ENCODE results near the gene TPH1. TPM values are rescaled to one million over a fixed set of nuclear protein-coding genes. Genes with fewer than 3 reads are reported as not detected.
A peak's percentile ranks its signal among the peaks of the same experiment; 100 is the strongest.

The TPH1 gene
- total RNA-seq, result 1 to 10 TPM in 3 of 5 donors, under 1 TPM in 2; 0.38 to 1.3 (median 1.1) TPM
- 0.63 TPM for total RNA-seq (2013)
- 0.31 to 3.1 (median 1.1) reads per million in 29 experiments for total RNA-seq

GRCh38 chr11:18046116-18046777 lies at the start of gene TPH1:
TSS of gene TPH1 (minus strand) at chr11:18046269. CDS start at chr11:18040762, 5,507 bp downstream.
- no peaks in the 10 kb centered on the region for H3K4me1 ChIP-seq (ENCODE audit: control insufficient read depth in 1 of 2, extremely low read depth in 1 of 2, insufficient read depth in 2 of 2, low read length in 2 of 2)
- peaks cover 42 to 54% of the 10 kb centered on the region in 2 donors for H3K27me3 Mint-ChIP-seq
- peaks cover 0 to 15% (median 13%) of the 10 kb centered on the region in 3 donors for H3K9me3 Mint-ChIP-seq

GRCh38 chr11:18093959-18094358 lies 47.9 kb upstream of the TPH1 start:
- ATAC-seq (replicated peaks in 1 of 4) (no peak), DNase-seq (no peak)
- Mint-ChIP-seq H3K36me3 (peaks cover 57% of the 10 kb centered on the region), H3K4me1 (peaks cover 0 to 6% (median 3%) of the 10 kb centered on the region in 3 donors), H3K9me3 (no peaks in the 10 kb centered on the region), H3K27ac (no peak overlapping the region), H3K4me3 (no peak overlapping the region), H3K27me3 (no peaks in the 10 kb centered on the region)
- Histone ChIP-seq H3K36me3 (ENCODE audit: control insufficient read depth in 2 of 2, extremely low read depth in 1 of 2, insufficient read depth in 1 of 2, low read length in 1 of 2) (peaks cover 0 to 65% of the 10 kb centered on the region in 2 donors), H3K9me3 (no peaks in the 10 kb centered on the region), H3K27me3 (replicated peaks in 1 of 2; ENCODE audit: control insufficient read depth in 2 of 2, extremely low read depth in 1 of 2, insufficient read depth in 2 of 2, low read length in 1 of 2) (no peaks in the 10 kb centered on the region), H3K27ac (ENCODE audit: low read length) (no peak overlapping the region), H3K4me3 (ENCODE audit: control insufficient read depth in 1 of 2, extremely low read depth in 1 of 2, low read length in 1 of 2) (no peak overlapping the region), H3K4me1 (ENCODE audit: control insufficient read depth in 1 of 2, extremely low read depth in 1 of 2, insufficient read depth in 2 of 2, low read length in 2 of 2) (no peaks in the 10 kb centered on the region)
- POLR2A ChIA-PET, result no interaction called here
- CTCF ChIA-PET, result interaction anchor here in 1 of 2 donors (0.6 to 2.2 kb wide), 2 partner anchors 12 to 108 kb away, joined by 3 to 10 read pairs; partner anchors contain the start of gene SAAL1

More at GRCh38 chr11:18046116-18046777, at the start of gene TPH1:
- no peaks in the 10 kb centered on the region for H3K4me1 Mint-ChIP-seq
- ATAC-seq (replicated peaks in 1 of 4) (no peak), DNase-seq (peak in 1 of 35 experiments; percentile 3)
- Histone ChIP-seq H3K4me3 (ENCODE audit: control insufficient read depth in 1 of 2, extremely low read depth in 1 of 2, low read length in 1 of 2) (no peak within 1 kb of the TSS), H3K36me3 (ENCODE audit: control insufficient read depth in 2 of 2, extremely low read depth in 1 of 2, insufficient read depth in 1 of 2, low read length in 1 of 2) (no peaks in the 10 kb centered on the region), H3K9me3 (no peaks in the 10 kb centered on the region), H3K27ac (ENCODE audit: low read length) (no peak within 1 kb of the TSS), H3K27me3 (replicated peaks in 1 of 2; ENCODE audit: control insufficient read depth in 2 of 2, extremely low read depth in 1 of 2, insufficient read depth in 2 of 2, low read length in 1 of 2) (peaks cover 7 to 12% of the 10 kb centered on the region in 2 experiments)
- ChIA-PET CTCF (no interaction called here), POLR2A (interaction anchor here in 1 of 2 donors (0.5 kb wide), 1 partner anchor 645 kb away, joined by 3 read pairs; no protein-coding TSS in a partner anchor)
- WGBS (ENCODE audit: insufficient coverage), result 38% methylated on average over 18 of the region's 36 CpGs
- H3K4me3 Mint-ChIP-seq, result no peak within 1 kb of the TSS
- H3K27ac Mint-ChIP-seq, result no peak within 1 kb of the TSS
- peaks cover 10% of the 10 kb centered on the region for H3K36me3 Mint-ChIP-seq

DNA sequence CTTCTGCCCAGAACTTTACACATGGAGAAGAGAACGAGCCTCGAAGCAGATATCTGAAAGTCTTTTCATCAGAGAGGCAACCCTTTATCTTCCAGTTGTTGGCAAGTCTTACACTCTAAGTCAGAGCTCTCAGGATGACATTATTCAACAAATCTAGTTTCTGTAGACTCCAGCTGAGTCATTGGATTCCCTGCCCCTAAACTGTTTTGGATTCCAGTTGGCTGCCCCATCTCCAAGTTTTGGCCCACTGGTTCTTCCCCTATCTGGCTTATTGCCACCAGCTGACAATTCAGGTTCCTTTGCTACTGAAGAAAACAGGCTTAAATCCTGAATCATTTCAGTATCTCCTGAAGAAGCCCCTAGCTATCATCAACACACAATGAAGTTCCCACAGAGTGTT lies 45.7 kb upstream of the TPH1 start:
- DNase-seq, result no peak
- H3K36me3 ChIP-seq (ENCODE audit: control insufficient read depth in 2 of 2, extremely low read depth in 1 of 2, insufficient read depth in 1 of 2, low read length in 1 of 2), result peaks cover 8 to 82% of the 10 kb centered on the region in 2 donors

GRCh38 chr11:18088966-18089365 lies 42.9 kb upstream of the TPH1 start:
- Histone ChIP-seq H3K27me3 (replicated peaks in 1 of 2; ENCODE audit: control insufficient read depth in 2 of 2, extremely low read depth in 1 of 2, insufficient read depth in 2 of 2, low read length in 1 of 2) (no peaks in the 10 kb centered on the region), H3K9me3 (no peaks in the 10 kb centered on the region), H3K4me1 (ENCODE audit: control insufficient read depth in 1 of 2, extremely low read depth in 1 of 2, insufficient read depth in 2 of 2, low read length in 2 of 2) (no peaks in the 10 kb centered on the region), H3K27ac (ENCODE audit: low read length) (no peak overlapping the region), H3K4me3 (ENCODE audit: control insufficient read depth in 1 of 2, extremely low read depth in 1 of 2, low read length in 1 of 2) (no peak overlapping the region), H3K36me3 (ENCODE audit: control insufficient read depth in 2 of 2, extremely low read depth in 1 of 2, insufficient read depth in 1 of 2, low read length in 1 of 2) (peaks cover 17 to 64% of the 10 kb centered on the region in 2 donors)
- Mint-ChIP-seq H3K27ac (no peak overlapping the region), H3K9me3 (no peaks in the 10 kb centered on the region), H3K36me3 (peaks cover 65% of the 10 kb centered on the region), H3K4me3 (no peak overlapping the region), H3K4me1 (no peaks in the 10 kb centered on the region), H3K27me3 (no peaks in the 10 kb centered on the region)
- CTCF ChIA-PET, result interaction anchor here in 1 of 2 donors (1.4 to 1.5 kb wide), 2 partner anchors 15 to 17 kb away, joined by 3 to 4 read pairs; partner anchors contain the start of gene SAAL1
- 89% methylated on average over 1 of the region's 3 CpGs for WGBS (ENCODE audit: insufficient coverage)
- DNase-seq (no peak), ATAC-seq (replicated peaks in 1 of 4) (no peak)
- POLR2A ChIA-PET, result interaction anchor here (0.6 to 0.7 kb wide), 2 partner anchors 17 to 26 kb away, joined by 3 read pairs; no protein-coding TSS in a partner anchor

More for the DNA sequence above, 45.7 kb upstream of the TPH1 start:
- Mint-ChIP-seq H3K4me3 (no peak overlapping the region), H3K36me3 (peaks cover 69% of the 10 kb centered on the region), H3K9me3 (no peaks in the 10 kb centered on the region), H3K27me3 (no peaks in the 10 kb centered on the region), H3K4me1 (no peaks in the 10 kb centered on the region), H3K27ac (no peak overlapping the region)
- H3K9me3 ChIP-seq, result no peaks in the 10 kb centered on the region
- H3K27ac ChIP-seq (ENCODE audit: low read length), result no peak overlapping the region
- ATAC-seq (replicated peaks in 1 of 4), result no peak
- no peaks in the 10 kb centered on the region for H3K27me3 ChIP-seq (replicated peaks in 1 of 2; ENCODE audit: control insufficient read depth in 2 of 2, extremely low read depth in 1 of 2, insufficient read depth in 2 of 2, low read length in 1 of 2)
- no peak overlapping the region for H3K4me3 ChIP-seq (ENCODE audit: control insufficient read depth in 1 of 2, extremely low read depth in 1 of 2, low read length in 1 of 2)
- 100% methylated on average over 2 of the region's 2 CpGs for WGBS (ENCODE audit: insufficient coverage)
- ChIA-PET POLR2A (no interaction called here), CTCF (interaction anchor here in 1 of 2 donors (0.8 to 1.4 kb wide), 2 partner anchors 9 to 15 kb away, joined by 4 to 7 read pairs; no protein-coding TSS in a partner anchor)
- H3K4me1 ChIP-seq (ENCODE audit: control insufficient read depth in 1 of 2, extremely low read depth in 1 of 2, insufficient read depth in 2 of 2, low read length in 2 of 2), result no peaks in the 10 kb centered on the region

- Histone ChIP-seq H3K27me3 (replicated peaks in 1 of 2; ENCODE audit: control insufficient read depth in 2 of 2, extremely low read depth in 1 of 2, insufficient read depth in 2 of 2, low read length in 1 of 2) (no peaks in the 10 kb centered on the region), H3K4me3 (ENCODE audit: control insufficient read depth in 1 of 2, extremely low read depth in 1 of 2, low read length in 1 of 2) (no peak overlapping the region), H3K36me3 (ENCODE audit: control insufficient read depth in 2 of 2, extremely low read depth in 1 of 2, insufficient read depth in 1 of 2, low read length in 1 of 2) (peaks cover 17 to 62% of the 10 kb centered on the region in 2 donors), H3K9me3 (no peaks in the 10 kb centered on the region), H3K4me1 (ENCODE audit: control insufficient read depth in 1 of 2, extremely low read depth in 1 of 2, insufficient read depth in 2 of 2, low read length in 2 of 2) (no peaks in the 10 kb centered on the region), H3K27ac (ENCODE audit: low read length) (no peak overlapping the region)
- DNase-seq, result no peak
- Mint-ChIP-seq H3K27ac (no peak overlapping the region), H3K36me3 (peaks cover 63% of the 10 kb centered on the region), H3K4me1 (no peaks in the 10 kb centered on the region), H3K9me3 (no peaks in the 10 kb centered on the region), H3K4me3 (no peak overlapping the region), H3K27me3 (no peaks in the 10 kb centered on the region)
- ChIA-PET POLR2A (no interaction called here), CTCF (interaction anchor here in 1 of 2 donors (1.4 to 1.5 kb wide), 2 partner anchors 16 to 18 kb away, joined by 3 to 4 read pairs; partner anchors contain the start of gene SAAL1)
- no peak for ATAC-seq (replicated peaks in 1 of 4)
- WGBS (ENCODE audit: insufficient coverage), result 100% methylated on average over 2 of the region's 2 CpGs
Observed at GRCh38 chr11:18088366-18088765, 42.3 kb upstream of the TPH1 start.

DNA sequence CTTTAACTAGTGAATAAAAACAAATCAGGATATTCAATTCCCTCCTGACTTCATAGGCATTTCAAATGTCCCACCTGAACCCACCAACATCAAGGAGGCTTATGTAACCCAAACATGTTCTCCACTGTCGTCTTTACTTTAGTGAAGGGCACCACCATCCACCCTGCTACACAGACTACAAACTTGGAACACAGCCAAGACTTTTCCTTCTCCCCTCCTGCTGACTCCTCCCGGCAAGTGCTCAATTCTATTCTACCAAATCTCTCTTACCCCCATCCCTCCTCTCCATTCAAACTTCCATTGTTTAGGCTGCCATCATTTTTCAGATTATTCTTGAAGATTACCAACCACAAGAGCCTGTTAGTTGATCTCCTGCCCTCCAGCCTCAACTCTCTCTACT lies 35.5 kb upstream of the TPH1 start:
- peak overlapping the region; percentile 10 to 44 for H3K27ac Mint-ChIP-seq
- H3K4me1 ChIP-seq (ENCODE audit: control insufficient read depth in 1 of 2, extremely low read depth in 1 of 2, insufficient read depth in 2 of 2, low read length in 2 of 2), result no peaks in the 10 kb centered on the region
- H3K4me1 Mint-ChIP-seq, result no peaks in the 10 kb centered on the region
- ChIA-PET POLR2A (no interaction called here), CTCF (no interaction called here)
- H3K9me3 ChIP-seq, result no peaks in the 10 kb centered on the region
- 86% methylated on average over 2 of the region's 2 CpGs for WGBS (ENCODE audit: insufficient coverage)
- no peak overlapping the region for H3K4me3 ChIP-seq (ENCODE audit: control insufficient read depth in 1 of 2, extremely low read depth in 1 of 2, low read length in 1 of 2)
- H3K27me3 ChIP-seq (replicated peaks in 1 of 2; ENCODE audit: control insufficient read depth in 2 of 2, extremely low read depth in 1 of 2, insufficient read depth in 2 of 2, low read length in 1 of 2), result no peaks in the 10 kb centered on the region
- ATAC-seq (replicated peaks in 1 of 4) (no peak), DNase-seq (no peak)
- H3K4me3 Mint-ChIP-seq, result no peak overlapping the region
- no peaks in the 10 kb centered on the region for H3K9me3 Mint-ChIP-seq
- H3K27ac ChIP-seq (ENCODE audit: low read length), result no peak overlapping the region
- H3K36me3 ChIP-seq (ENCODE audit: control insufficient read depth in 2 of 2, extremely low read depth in 1 of 2, insufficient read depth in 1 of 2, low read length in 1 of 2), result peaks cover 12 to 21% of the 10 kb centered on the region in 2 donors
- H3K36me3 Mint-ChIP-seq, result peaks cover 34% of the 10 kb centered on the region
- no peaks in the 10 kb centered on the region for H3K27me3 Mint-ChIP-seq

All from T-cell (primary cell).